ENCODE results near the gene CYB5R4. TPM values are rescaled to one million over a fixed set of nuclear protein-coding genes. Genes with fewer than 3 reads are reported as not detected.

The CYB5R4 gene
- total and polyA plus RNA-seq, 2 experiments from 2014 or later = 4.1 to 17.5 TPM

DNA sequence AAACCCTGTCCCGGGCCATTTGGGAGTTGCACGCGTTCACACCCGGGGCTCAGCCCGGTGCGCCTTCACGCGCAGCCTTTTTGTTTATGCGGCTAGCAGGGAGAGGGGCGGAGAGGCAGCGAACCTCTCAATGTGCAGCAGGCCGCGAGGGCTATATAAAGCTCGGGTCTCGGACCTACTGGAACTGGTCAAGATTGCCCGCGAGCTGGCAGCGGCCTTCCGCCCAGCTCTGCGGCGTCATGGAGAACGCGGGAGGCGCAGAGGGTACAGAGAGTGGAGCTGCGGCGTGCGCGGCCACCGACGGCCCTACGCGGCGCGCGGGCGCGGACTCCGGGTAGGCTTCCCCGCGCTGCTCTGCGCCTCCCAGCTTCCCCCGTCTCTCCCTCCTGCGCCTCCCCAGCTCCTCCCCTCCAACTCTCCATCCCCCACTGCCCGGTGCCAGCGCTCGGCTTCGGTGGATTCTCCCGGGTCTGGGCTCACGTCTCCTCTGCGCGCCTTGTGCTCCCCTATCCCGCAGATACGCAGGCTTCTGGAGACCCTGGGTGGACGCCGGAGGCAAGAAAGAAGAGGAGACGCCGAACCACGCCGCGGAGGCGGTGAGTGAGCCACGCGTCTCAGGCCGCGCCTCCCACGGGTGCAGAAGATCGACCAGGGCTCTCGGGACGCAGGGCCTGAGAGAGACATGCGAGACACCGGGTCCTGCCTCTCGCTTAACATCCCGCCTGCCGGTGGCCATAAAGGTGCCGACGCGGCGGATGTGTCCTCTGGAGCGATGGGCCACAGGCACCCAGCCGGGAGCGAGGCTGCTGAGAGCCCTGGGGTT lies 6.1 kb upstream of the CYB5R4 start, which contains the start of gene RIPPLY2:
RIPPLY2 (plus strand) TSS at position 183 of the 823 bp plus-strand sequence; CDS start at position 240, 57 bp downstream.
- H3K27me3 ChIP-seq (replicated peaks; ENCODE audit: insufficient read depth) = peaks cover 50% of the 10 kb centered on the region
- no peak within 1 kb of the TSS for H3K9ac ChIP-seq
- H3K27ac ChIP-seq = no peak within 1 kb of the TSS
- peak within 1 kb of the TSS; percentile 73 for H3K4me2 ChIP-seq (ENCODE audit: unreplicated experiment)
- in situ Hi-C loops (cut with MboI) = no loop called here
- H3F3A ChIP-seq (ENCODE audit: insufficient read depth) = no peaks in the 10 kb centered on the region
- no peak for TF ChIP-seq EZH2phosphoT487 (IDR thresholded peaks at IDR 0.05; ENCODE audit: insufficient read depth, low read depth)
- peak; percentile 31 for TF ChIP-seq EZH2 (IDR thresholded peaks at IDR 0.05; ENCODE audit: insufficient read depth, poor library complexity, severe bottlenecking)
- 1 to 4% methylated on average over 79 to 81 of the region's 81 CpGs for WGBS, 2 experiments (ENCODE audit: low coverage in 1 of 2, low lambda C conversion rate in 2 of 2, missing lambda C conversion rate in 2 of 2)
- H3K4me1 ChIP-seq (ENCODE audit: insufficient read depth) = no peaks in the 10 kb centered on the region
- H4K20me1 ChIP-seq (ENCODE audit: insufficient read depth) = no peaks in the 10 kb centered on the region
- H3K79me2 ChIP-seq (ENCODE audit: insufficient read depth) = no peaks in the 10 kb centered on the region
- no peaks in the 10 kb centered on the region for H3K36me3 ChIP-seq (ENCODE audit: low read depth)
- peak within 1 kb of the TSS; percentile 74 for H2AFZ ChIP-seq
- DNase-seq = peak; percentile 44
- peak within 1 kb of the TSS; percentile 67 for H3K4me3 ChIP-seq
- no peaks in the 10 kb centered on the region for H3K9me3 ChIP-seq (ENCODE audit: low read depth)
- no peaks in the 10 kb centered on the region for H3K9me2 ChIP-seq (ENCODE audit: insufficient read depth)

DNA sequence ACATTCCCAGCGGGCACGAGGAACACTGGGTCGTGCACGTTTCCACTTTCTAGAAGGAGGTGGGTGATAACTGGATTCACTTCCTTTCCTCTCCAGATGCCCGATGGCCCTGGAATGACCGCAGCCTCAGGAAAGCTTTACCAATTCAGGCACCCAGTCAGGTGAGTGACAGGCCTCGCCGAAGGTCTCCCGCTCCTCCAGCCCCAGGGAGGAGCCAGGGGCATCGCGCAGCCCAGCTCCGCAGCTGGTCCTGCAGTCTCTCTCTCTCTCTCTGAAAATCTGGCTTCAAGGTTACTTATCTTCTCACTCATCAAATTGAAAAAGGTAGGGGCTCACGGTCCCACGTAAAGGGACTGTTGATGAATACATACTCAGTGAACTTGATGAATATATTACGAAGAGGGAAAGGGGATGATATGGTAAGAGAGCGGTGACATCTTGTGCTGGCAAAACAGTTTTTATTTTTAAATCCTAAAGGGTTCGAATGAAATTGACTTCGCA lies 5.4 kb upstream of the CYB5R4 start:
- no peak for DNase-seq
- TF ChIP-seq EZH2phosphoT487 (IDR thresholded peaks at IDR 0.05; ENCODE audit: insufficient read depth, low read depth) (no peak), EZH2 (IDR thresholded peaks at IDR 0.05; ENCODE audit: insufficient read depth, poor library complexity, severe bottlenecking) (peak; percentile 52)
- H3K9me2 ChIP-seq (ENCODE audit: insufficient read depth) = no peaks in the 10 kb centered on the region
- H3F3A ChIP-seq (ENCODE audit: insufficient read depth) = 0 out of 2 replicates have a peak, but pooled peaks cover 4% of the 10 kb centered on the region
- H3K4me2 ChIP-seq (ENCODE audit: unreplicated experiment) = no peak overlapping the region
- peaks cover 50% of the 10 kb centered on the region for H3K27me3 ChIP-seq (replicated peaks; ENCODE audit: insufficient read depth)
- in situ Hi-C loops (cut with MboI) = no loop called here
- 16 to 22% methylated on average over 18 of the region's 18 CpGs for WGBS, 2 experiments (ENCODE audit: low coverage in 1 of 2, low lambda C conversion rate in 2 of 2, missing lambda C conversion rate in 2 of 2)
- peak overlapping the region; percentile 74 for H2AFZ ChIP-seq
- H3K36me3 ChIP-seq (ENCODE audit: low read depth) = no peaks in the 10 kb centered on the region
- no peaks in the 10 kb centered on the region for H3K9me3 ChIP-seq (ENCODE audit: low read depth)
- no peak overlapping the region for H3K27ac ChIP-seq
- H3K79me2 ChIP-seq (ENCODE audit: insufficient read depth) = no peaks in the 10 kb centered on the region
- no peaks in the 10 kb centered on the region for H4K20me1 ChIP-seq (ENCODE audit: insufficient read depth)
- H3K4me1 ChIP-seq (ENCODE audit: insufficient read depth) = no peaks in the 10 kb centered on the region
- no peak overlapping the region for H3K9ac ChIP-seq
- peak overlapping the region; percentile 67; the same call in 1 of the 2 replicates for H3K4me3 ChIP-seq

- no peaks in the 10 kb centered on the region for H3K9me2 ChIP-seq (ENCODE audit: insufficient read depth)
- no peaks in the 10 kb centered on the region for H4K20me1 ChIP-seq (ENCODE audit: insufficient read depth)
- TF ChIP-seq EZH2 (IDR thresholded peaks at IDR 0.05; ENCODE audit: insufficient read depth, poor library complexity, severe bottlenecking) (no peak), EZH2phosphoT487 (IDR thresholded peaks at IDR 0.05; ENCODE audit: insufficient read depth, low read depth) (no peak)
- H3K4me2 ChIP-seq (ENCODE audit: unreplicated experiment) = no peak overlapping the region
- H3K4me3 ChIP-seq = no peak overlapping the region
- H3K4me1 ChIP-seq (ENCODE audit: insufficient read depth) = no peaks in the 10 kb centered on the region
- in situ Hi-C loops (cut with MboI) = no loop called here
- no peak overlapping the region for H2AFZ ChIP-seq
- 0 out of 2 replicates have a peak, but pooled peaks cover 4% of the 10 kb centered on the region for H3F3A ChIP-seq (ENCODE audit: insufficient read depth)
- peaks cover 50% of the 10 kb centered on the region for H3K27me3 ChIP-seq (replicated peaks; ENCODE audit: insufficient read depth)
- H3K9ac ChIP-seq = no peak overlapping the region
- H3K27ac ChIP-seq = no peak overlapping the region
- WGBS, 2 experiments (ENCODE audit: low coverage in 1 of 2, low lambda C conversion rate in 2 of 2, missing lambda C conversion rate in 2 of 2) = 52 to 54% methylated on average over 5 of the region's 5 CpGs
- H3K9me3 ChIP-seq (ENCODE audit: low read depth) = no peaks in the 10 kb centered on the region
- DNase-seq = no peak
- H3K79me2 ChIP-seq (ENCODE audit: insufficient read depth) = no peaks in the 10 kb centered on the region
- H3K36me3 ChIP-seq (ENCODE audit: low read depth) = no peaks in the 10 kb centered on the region
Measured at GRCh38 chr6:83854766-83855165, 4.7 kb upstream of the CYB5R4 start.

GRCh38 chr6:83860359-83860755 lies 868 bp downstream of the CYB5R4 start:
- TF ChIP-seq EZH2phosphoT487 (IDR thresholded peaks at IDR 0.05; ENCODE audit: insufficient read depth, low read depth) (no peak), EZH2 (IDR thresholded peaks at IDR 0.05; ENCODE audit: insufficient read depth, poor library complexity, severe bottlenecking) (no peak)

More at GRCh38 chr6:83860359-83860755, 868 bp downstream of the CYB5R4 start:
- peak overlapping the region; percentile 86 for H3K4me3 ChIP-seq
- no peaks in the 10 kb centered on the region for H3K9me2 ChIP-seq (ENCODE audit: insufficient read depth)
- no peak overlapping the region for H3K27ac ChIP-seq
- H3K27me3 ChIP-seq (replicated peaks; ENCODE audit: insufficient read depth) = no peaks in the 10 kb centered on the region
- H3K79me2 ChIP-seq (ENCODE audit: insufficient read depth) = peaks cover 40% of the 10 kb centered on the region
- 0 out of 2 replicates have a peak, but pooled peaks cover 4% of the 10 kb centered on the region for H4K20me1 ChIP-seq (ENCODE audit: insufficient read depth)
- no peaks in the 10 kb centered on the region for H3K9me3 ChIP-seq (ENCODE audit: low read depth)
- no peaks in the 10 kb centered on the region for H3K36me3 ChIP-seq (ENCODE audit: low read depth)
- H2AFZ ChIP-seq = peak overlapping the region; percentile 95
- H3F3A ChIP-seq (ENCODE audit: insufficient read depth) = 0 out of 2 replicates have a peak, but pooled peaks cover 4% of the 10 kb centered on the region
- 3 to 8% methylated on average over 7 of the region's 7 CpGs for WGBS, 2 experiments (ENCODE audit: low coverage in 1 of 2, low lambda C conversion rate in 2 of 2, missing lambda C conversion rate in 2 of 2)
- no peak for DNase-seq
- in situ Hi-C loops (cut with MboI) = no loop called here
- peak overlapping the region; percentile 80 for H3K4me2 ChIP-seq (ENCODE audit: unreplicated experiment)
- H3K9ac ChIP-seq = peak overlapping the region; percentile 82
- peaks cover 8% of the 10 kb centered on the region; the same call in 1 of the 2 replicates for H3K4me1 ChIP-seq (ENCODE audit: insufficient read depth)
